H1 (cell line): Measurements from ENCODE around the gene MIX23. TPM values are rescaled to one million over a fixed set of nuclear protein-coding genes. Genes with fewer than 3 reads are reported as not detected.

Experiments used
- CTCF ChIA-PET: fragments of 300-600 bp; sonication (Branson Sonifier 250); formaldehyde crosslinking; loops from one replicate; lab custom pipeline; 2021; ENCODE audit not compliant: partially characterized antibody; lab: Charles Lee
- POLR2A ChIA-PET: fragments of 300-600 bp; sonication (Branson Sonifier 250); formaldehyde crosslinking; loops from one replicate; lab custom pipeline; 2021; ENCODE audit warnings: inconsistent platforms; ENCODE audit not compliant: partially characterized antibody; lab: Charles Lee
- DNase-seq, 2 experiments: peaks; one replicate each; pipeline versions ENCODE4 v3.0.0 to v3.0.0-alpha.2; 2010 to 2022; ENCODE audit warnings: low spot score in 2 of 2, low read depth in 1 of 2, mixed read lengths in 1 of 2
- FAIRE-seq: peaks from 2 replicates; lab custom pipeline; 2011; peaks lifted over from hg19 to GRCh38; lab: Jason Lieb, UNC
- H2AFZ ChIP-seq: 2 replicates; pipeline ENCODE4 v1.8.1; 2012; ENCODE audit warnings: low read length, inconsistent platforms
- H2AK5ac ChIP-seq: 2 replicates; pipeline ENCODE4 v1.6.1; 2013; ENCODE audit warnings: low read depth, low read length
- H2BK120ac ChIP-seq: replicated peaks from 2 replicates; pipeline ENCODE3; 2013; ENCODE audit warnings: low read depth, low read length, inconsistent platforms
- H2BK12ac ChIP-seq: 2 replicates; pipeline ENCODE4 v1.6.1; 2013; ENCODE audit warnings: low read depth, low read length
- H2BK15ac ChIP-seq: 2 replicates; pipeline ENCODE4 v1.6.1; 2013; ENCODE audit warnings: low read length
- H2BK20ac ChIP-seq: 2 replicates; pipeline ENCODE4 v1.6.1; 2013; ENCODE audit warnings: low read length
- H2BK5ac ChIP-seq: 2 replicates; pipeline ENCODE4 v1.6.1; 2013; ENCODE audit warnings: low read depth, low read length
- H3K14ac ChIP-seq: 2 replicates; pipeline ENCODE4 v1.6.1; 2013; ENCODE audit warnings: inconsistent platforms; ENCODE audit not compliant: insufficient read length
- H3K18ac ChIP-seq: 2 replicates; pipeline ENCODE4 v1.6.1; 2013; ENCODE audit warnings: low read length; ENCODE audit errors: extremely low read depth
- H3K23ac ChIP-seq: 2 replicates; pipeline ENCODE4 v1.6.1; 2013; ENCODE audit warnings: inconsistent platforms; ENCODE audit not compliant: insufficient read length
- H3K23me2 ChIP-seq: 2 replicates; pipeline ENCODE4 v1.6.1; 2013; ENCODE audit warnings: low read depth, low read length
- H3K27ac ChIP-seq: 2 replicates; pipeline ENCODE4 v1.6.1; 2011; ENCODE audit warnings: low read depth, low read length, inconsistent platforms
- H3K27me3 ChIP-seq, 4 experiments: replicated peaks in 1 of 4; 1 replicate in 1 of 4; 2 replicates in 3 of 4; pipeline versions ENCODE4 v1.6.1 to v1.8.1; 2011 to 2013; ENCODE audit warnings: low read length in 3 of 4, mild to moderate bottlenecking in 3 of 4, inconsistent platforms in 2 of 4, mixed read lengths in 2 of 4, moderate library complexity in 1 of 4; ENCODE audit not compliant: control insufficient read depth in 3 of 4, insufficient read depth in 3 of 4; ENCODE audit errors: extremely low read depth in 1 of 4
- H3K36me3 ChIP-seq, 4 experiments: 2 replicates each; pipeline versions ENCODE4 v1.6.1 to v1.8.1; 2011 to 2013; ENCODE audit warnings: mild to moderate bottlenecking in 4 of 4, low read length in 3 of 4, moderate library complexity in 2 of 4, control low read depth in 1 of 4, inconsistent platforms in 1 of 4; ENCODE audit not compliant: insufficient read depth in 4 of 4, control insufficient read depth in 2 of 4
- H3K4ac ChIP-seq: replicated peaks from 2 replicates; pipeline ENCODE3; 2013; ENCODE audit warnings: low read length, low read depth, mixed read lengths, inconsistent platforms; ENCODE audit not compliant: insufficient read length
- H3K4me1 ChIP-seq, 4 experiments: replicated peaks in 1 of 4; 1 replicate in 1 of 4; 2 replicates in 3 of 4; pipeline versions ENCODE4 v1.6.1 to v1.8.1; 2011 to 2013; ENCODE audit warnings: low read length in 3 of 4, inconsistent platforms in 2 of 4, mixed read lengths in 1 of 4; ENCODE audit not compliant: insufficient read depth in 4 of 4, control insufficient read depth in 3 of 4
- H3K4me2 ChIP-seq, 2 experiments: 2 replicates each; pipeline versions ENCODE4 v1.6.1 to v1.8.1; 2011 to 2013; ENCODE audit warnings: low read depth in 2 of 2, low read length in 2 of 2, control low read depth in 1 of 2, inconsistent platforms in 1 of 2, mild to moderate bottlenecking in 1 of 2; ENCODE audit not compliant: insufficient read depth in 1 of 2
- H3K4me3 ChIP-seq, 4 experiments: fragments of 200-600, 300-600 bp in 1 of 4; sonication (generic), shearing (Covaris generic), sonication (Bioruptor Twin) in 1 of 4; 2 replicates each; pipeline versions ENCODE4 v1.5.1 to v1.8.1; 2011 to 2016; ENCODE audit warnings: low read length in 4 of 4, low read depth in 3 of 4, control low read depth in 2 of 4, inconsistent platforms in 2 of 4, mild to moderate bottlenecking in 2 of 4, mixed read lengths in 1 of 4, moderate library complexity in 1 of 4; ENCODE audit not compliant: insufficient read depth in 2 of 4; ENCODE audit errors: extremely low read depth in 1 of 4
- H3K56ac ChIP-seq: replicated peaks from 2 replicates; pipeline ENCODE3; 2013; ENCODE audit warnings: low read depth, mild to moderate bottlenecking, mixed read lengths, low read length, inconsistent platforms; ENCODE audit not compliant: insufficient read length
- H3K79me1 ChIP-seq: 2 replicates; pipeline ENCODE4 v1.6.1; 2013; ENCODE audit warnings: low read depth, low read length, control low read depth
- H3K79me2 ChIP-seq, 2 experiments: 2 replicates each; pipeline versions ENCODE4 v1.6.1 to v1.8.1; 2012 to 2013; ENCODE audit warnings: low read length in 2 of 2, mild to moderate bottlenecking in 2 of 2, inconsistent platforms in 1 of 2; ENCODE audit not compliant: insufficient read depth in 2 of 2, control insufficient read depth in 1 of 2
- H3K9ac ChIP-seq, 4 experiments: replicated peaks in 1 of 4; 1 replicate in 1 of 4; 2 replicates in 3 of 4; pipeline versions ENCODE4 v1.6.1 to v1.8.1; 2011 to 2013; ENCODE audit warnings: low read depth in 3 of 4, low read length in 3 of 4, control low read depth in 2 of 4, mild to moderate bottlenecking in 2 of 4, moderate library complexity in 2 of 4, inconsistent platforms in 1 of 4; ENCODE audit errors: extremely low read depth in 1 of 4
- H3K9me3 ChIP-seq, 2 experiments: 2 replicates each; pipeline versions ENCODE4 v1.6.1 to v1.8.1; 2012 to 2013; ENCODE audit warnings: mild to moderate bottlenecking in 2 of 2, moderate library complexity in 2 of 2, control low read depth in 1 of 2, inconsistent platforms in 1 of 2, low read depth in 1 of 2, low read length in 1 of 2, mixed read lengths in 1 of 2; ENCODE audit not compliant: insufficient read depth in 2 of 2
- H4K20me1 ChIP-seq, 2 experiments: replicated peaks in 1 of 2; 2 replicates each; pipeline versions ENCODE3 to v1.8.1; 2011 to 2013; ENCODE audit warnings: inconsistent platforms in 2 of 2, low read length in 2 of 2, mild to moderate bottlenecking in 1 of 2; ENCODE audit not compliant: insufficient read depth in 2 of 2, control insufficient read depth in 1 of 2
- H4K5ac ChIP-seq: 2 replicates; pipeline ENCODE4 v1.6.1; 2013; ENCODE audit warnings: low read length, low read depth, mixed read lengths, inconsistent platforms; ENCODE audit not compliant: insufficient read length
- H4K8ac ChIP-seq: 2 replicates; pipeline ENCODE4 v1.8.0; 2013; ENCODE audit warnings: mild to moderate bottlenecking, moderate library complexity, low read length, inconsistent platforms; ENCODE audit not compliant: insufficient read depth; ENCODE audit errors: extremely low read depth
- H4K91ac ChIP-seq: replicated peaks from 2 replicates; pipeline ENCODE3; 2013; ENCODE audit warnings: low read length, mixed read lengths, inconsistent platforms; ENCODE audit not compliant: insufficient read length
- CHD1 ChIP-seq: IDR thresholded peaks from 2 replicates; pipeline ENCODE4 v1.6.1; 2012; ENCODE audit warnings: low read depth, low read length, improper control_type of control experiment
- E2F6 ChIP-seq: IDR thresholded peaks from 2 replicates; pipeline ENCODE4 v1.6.1; 2012; ENCODE audit warnings: inconsistent platforms
- GABPA ChIP-seq: IDR thresholded peaks from 2 replicates; pipeline ENCODE4 v1.6.1; 2011; ENCODE audit warnings: mild to moderate bottlenecking, low read length, moderate library complexity, borderline replicate concordance; ENCODE audit not compliant: insufficient read depth
- GTF2F1 ChIP-seq: IDR thresholded peaks from 2 replicates; pipeline ENCODE4 v1.6.1; 2012; ENCODE audit warnings: low read depth, low read length, improper control_type of control experiment, borderline replicate concordance
- POLR2A ChIP-seq, 2 experiments: IDR thresholded peaks; 1 replicate in 1 of 2; 2 replicates in 1 of 2; pipeline ENCODE4 v1.6.1; 2011; ENCODE audit warnings: low read depth in 2 of 2, low read length in 2 of 2, mild to moderate bottlenecking in 2 of 2; ENCODE audit errors: control extremely low read depth in 1 of 2
- RFX5 ChIP-seq: IDR thresholded peaks from 2 replicates; pipeline ENCODE4 v1.6.1; 2011; ENCODE audit warnings: low read depth, low read length, improper control_type of control experiment, borderline replicate concordance
- TAF1 ChIP-seq: IDR thresholded peaks from 2 replicates; pipeline ENCODE4 v1.6.1; 2011; ENCODE audit warnings: mild to moderate bottlenecking, low read depth, low read length
- WGBS, 2 experiments: shearing (Covaris generic) in 1 of 2; methylation state at CpG; one replicate each; pipeline versions ENCODE4 v1.1.6 to v1.1.7; 2013 to 2015; ENCODE audit warnings: low lambda C conversion rate in 2 of 2, mixed read lengths in 2 of 2, inconsistent platforms in 1 of 2, low coverage in 1 of 2, missing lambda C conversion rate in 1 of 2; ENCODE audit not compliant: insufficient replicate concordance in 2 of 2, insufficient coverage in 1 of 2, insufficient read length in 1 of 2; ENCODE audit errors: extremely low coverage in 1 of 2, missing lambda C conversion rate in 1 of 2; 5-methylcytosine and 5-hydroxymethylcytosine counted together
- polyA plus RNA-seq, 7 experiments: library from polyadenylated mRNA; depleted of rRNA in 3 of 7; stranded (reverse) in 5 of 7; unstranded in 2 of 7; fragments of >200 nt in 5 of 7; fragments of 200-250 nt in 2 of 7; gene quantifications; 1 replicate in 5 of 7; 2 replicates in 1 of 7; 4 replicates in 1 of 7; pipeline versions ENCODE4 v1.2.1 to v1.2.3, GENCODE V29; 2011 to 2013; ENCODE audit warnings: missing spikeins in 2 of 7, mixed read lengths in 2 of 7
- total RNA-seq: library from RNA; stranded (reverse); fragmentation: NEBNext Ultra II Directional; extraction: Animal tissue kit (Norgen Biotek cat#: 25700); gene quantifications from 2 replicates; pipeline ENCODE4 v1.2.1, GENCODE V29; 2021

MIX23 gene
- total and polyA plus RNA-seq, 2 of the 8 experiments (the other 6 are each of a cell fraction or from before 2014, with no cell fraction given): 22.1 to 69.6 TPM

- Histone ChIP-seq H3K79me2 (peaks cover 0 to 23% of the 10 kb centered on the region in 2 experiments; a peak in 2 of 4 replicates), H3K23ac (no peak overlapping the region), H3K4me2 (peak overlapping the region; percentile 72 to 77), H3K4me1 (peaks cover 0 to 7% (median 3%) of the 10 kb centered on the region in 4 experiments; a peak in 1 of 7 replicates), H3K36me3 (peaks cover 0 to 6% (median 0%) of the 10 kb centered on the region in 4 experiments; a peak in 3 of 8 replicates), H2BK120ac (no peak overlapping the region), H3K9me3 (no peaks in the 10 kb centered on the region), H4K91ac (no peak overlapping the region), H2AK5ac (no peak overlapping the region), H3K4ac (no peak overlapping the region), H4K8ac (peak overlapping the region; percentile 82; the same call in 1 of the 2 replicates), H3K23me2 (peaks cover 3% of the 10 kb centered on the region), H3K27ac (peak overlapping the region; percentile 92; the same call in 1 of the 2 replicates), H3K4me3 (peak overlapping the region; percentile 83 to 100 (median 88)), H3K27me3 (no peaks in the 10 kb centered on the region), H2BK5ac (no peak overlapping the region), H2BK15ac (no peak overlapping the region), H2BK12ac (no peak overlapping the region), H4K20me1 (no peaks in the 10 kb centered on the region), H3K14ac (no peak overlapping the region), H4K5ac (no peak overlapping the region), H3K56ac (no peak overlapping the region), H2BK20ac (no peak overlapping the region), H2AFZ (no peak overlapping the region), H3K79me1 (no peaks in the 10 kb centered on the region), H3K9ac (peak overlapping the region in 3 of 4 experiments; percentile 82 to 100 (median 92); a peak in 4 of 7 replicates), H3K18ac (no peak overlapping the region)
- TF ChIP-seq POLR2A (IDR thresholded peaks at IDR 0.05; ENCODE audit: control extremely low read depth in 1 of 2, low read depth in 2 of 2, low read length in 2 of 2): no peak
- TF ChIP-seq RFX5: no peak
- TF ChIP-seq E2F6: no peak
- no peak for TF ChIP-seq TAF1
- TF ChIP-seq GABPA: no peak
- TF ChIP-seq CHD1: no peak
- no peak for TF ChIP-seq GTF2F1
- WGBS, 2 experiments: 79% methylated on average over 12 of the region's 14 CpGs; no CpG with 5 or more reads in 1 of the 2 experiments
- CTCF ChIA-PET: interaction anchor here (2.2 to 3.9 kb wide), 3 partner anchors 11 to 32 kb away, joined by 9 to 17 read pairs (median 16); partner anchors contain the start of gene FAM162A
- FAIRE-seq (no peak), DNase-seq (no peak)
- POLR2A ChIA-PET: interaction anchor here (1.2 to 4.0 kb wide), 6 partner anchors 10 to 98 kb away, joined by 3 to 29 read pairs (median 8); partner anchors contain the start of genes FAM162A, KPNA1 and MIX23
Observed at GRCh38 chr3:122416966-122417365, 33.9 kb upstream of the MIX23 start.
